Spleen (tissue), 11 donors: ENCODE results near the gene MGMT. TPM values are rescaled to one million over a fixed set of nuclear protein-coding genes. Genes with fewer than 3 reads are reported as not detected.

Source experiments
- DNase-seq: peaks from one replicate; pipeline ENCODE4 v3.0.0-alpha.2; 2020
- H3K27ac ChIP-seq, 8 donors: fragments of 200-600 bp; sonication (generic) in 7 of 8; 1 replicate in 4 of 8; 2 replicates in 4 of 8; pipeline versions ENCODE4 v1.5.0 to v1.8.0; 2016 to 2021; ENCODE audit warnings: inconsistent platforms in 4 of 8, mild to moderate bottlenecking in 4 of 8, moderate library complexity in 1 of 8
- H3K27me3 ChIP-seq, 7 donors: fragments of 200-600 bp; sonication (generic) in 6 of 7; replicated peaks in 1 of 7; 1 replicate in 4 of 7; 2 replicates in 3 of 7; pipeline versions ENCODE4 v1.5.0 to v1.8.0; 2016 to 2021; ENCODE audit warnings: inconsistent platforms in 3 of 7, mild to moderate bottlenecking in 1 of 7
- H3K36me3 ChIP-seq, 6 donors: fragments of 200-600 bp; sonication (generic) in 5 of 6; 1 replicate in 4 of 6; 2 replicates in 2 of 6; pipeline versions ENCODE4 v1.5.0 to v1.8.0; 2016 to 2021; ENCODE audit warnings: inconsistent platforms in 2 of 6
- H3K4me1 ChIP-seq, 6 donors: fragments of 200-600 bp; sonication (generic) in 5 of 6; 1 replicate in 3 of 6; 2 replicates in 3 of 6; pipeline versions ENCODE4 v1.5.0 to v1.8.0; 2016 to 2021; ENCODE audit warnings: inconsistent platforms in 3 of 6
- H3K4me3 ChIP-seq, 8 donors: fragments of 200-600 bp; sonication (generic) in 7 of 8; 1 replicate in 4 of 8; 2 replicates in 4 of 8; pipeline versions ENCODE4 v1.5.0 to v1.8.0; 2016 to 2021; ENCODE audit warnings: inconsistent platforms in 4 of 8, mild to moderate bottlenecking in 4 of 8, moderate library complexity in 2 of 8
- H3K9me3 ChIP-seq, 8 donors: fragments of 200-600 bp; sonication (generic) in 7 of 8; 1 replicate in 4 of 8; 2 replicates in 4 of 8; pipeline versions ENCODE4 v1.5.0 to v1.8.0; 2016 to 2021; ENCODE audit warnings: inconsistent platforms in 4 of 8
- POLR2A ChIP-seq, 3 donors: fragments of 450-650 bp; IDR thresholded peaks; one replicate each; pipeline ENCODE4 v1.5.1; 2017; ENCODE audit warnings: antibody characterized with exemption in 3 of 3, mild to moderate bottlenecking in 1 of 3
- POLR2AphosphoS5 ChIP-seq, 3 donors: sonication (generic); formaldehyde crosslinking; IDR thresholded peaks; one replicate each; pipeline ENCODE4 v1.5.1; 2017; ENCODE audit warnings: antibody characterized with exemption in 3 of 3
- WGBS, 5 donors: extraction: QIAGEN DNeasy Blood & Tissue Kit in 3 of 5; methylation state at CpG; one replicate each; pipeline versions ENCODE4 v1.1.5 to v1.1.7; 2013 to 2018; 5-methylcytosine and 5-hydroxymethylcytosine counted together
- intact Hi-C: fragments of 100-400 bp; cut with DNase I; formaldehyde crosslinking; loops from one replicate; pipeline ENCODE4 v1.15.0; 2023; ENCODE audit warnings: low total_unique reads
- polyA plus RNA-seq, 3 donors: library from polyadenylated mRNA; stranded (reverse); fragments of 200-250 nt; gene quantifications; one replicate each; pipeline ENCODE4 v1.2.1, GENCODE V29; 2013
- total RNA-seq, 7 donors: library from RNA; depleted of rRNA in 3 of 7; stranded (reverse); fragments of >200 nt in 3 of 7; fragmentation: NEBNext Ultra II Directional in 4 of 7; extraction: Animal tissue kit (Norgen Biotek cat#: 25700) in 4 of 7; gene quantifications; one replicate each; pipeline versions ENCODE4 v1.1.0 to v1.2.1, GENCODE V29; 2016 to 2021
- TF ChIP-seq, protein P1 (sequence below), 11 experiments: fragments of 200-600 bp in 7 of 11; fragments of 450-650 bp in 4 of 11; sonication (generic) in 4 of 11; IDR thresholded peaks in 8 of 11; conservative IDR thresholded peaks in 3 of 11; 1 replicate in 7 of 11; 2 replicates in 4 of 11; pipeline versions ENCODE4 v1.4.0 to v1.8.0; 2016 to 2021; ENCODE audit warnings: antibody characterized with exemption in 11 of 11, inconsistent platforms in 4 of 11, mild to moderate bottlenecking in 1 of 11
- donor health status: healthy with polysubstance abuse.
- donor health status: DM: no; HTN: no; CAD: no; lungs with moderate emphysema.
- donor health status: DM: no; HTN: no; CAD: no.
- donor health status: Bipolar disorder and iron deficiency.
- donor health status: healthy.
- donor health status: DM: no; HTN: no; CAD: no.
- donor health status: DM: yes; HTN: yes; CAD: no.

The MGMT gene
- total and polyA plus RNA-seq, 10 donors, result 14.3 to 33.4 (median 21.7) TPM

DNA sequence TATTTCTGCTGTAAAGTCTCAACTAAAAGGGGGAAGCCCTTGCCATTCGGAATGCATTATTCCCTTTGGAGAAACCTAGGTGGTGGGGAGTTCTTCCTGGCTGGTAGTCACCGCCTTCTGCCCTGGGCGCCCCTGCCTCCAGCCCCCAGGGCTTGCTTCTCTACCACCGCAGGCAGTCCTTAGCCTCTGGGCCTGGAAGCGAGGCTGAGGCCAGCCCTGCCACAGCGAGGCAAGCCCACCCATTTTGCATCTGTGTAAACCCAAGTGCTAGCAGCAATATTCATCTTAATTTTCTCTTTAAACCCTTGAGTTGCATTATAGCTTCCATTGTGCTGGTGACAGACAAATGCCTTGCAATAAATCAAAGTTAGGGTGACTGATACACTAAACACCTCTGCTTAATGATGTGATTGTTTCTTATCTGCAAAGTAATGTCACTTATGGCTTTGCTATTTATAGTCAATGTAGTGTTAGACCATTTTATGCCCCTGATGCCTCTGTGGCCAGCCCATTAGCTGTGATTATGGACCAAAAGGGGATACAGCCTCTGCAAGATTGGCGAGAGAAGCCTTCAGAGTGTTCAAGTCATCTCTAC lies 26.2 kb upstream of the MGMT start:
- intact Hi-C loops, result no loop called here
- WGBS, 5 donors, result 89 to 94% (median 91%) methylated on average over 7 of the region's 7 CpGs
- DNase-seq, result no peak
- peaks cover 0 to 6% (median 0%) of the 10 kb centered on the region in 7 donors for H3K27me3 ChIP-seq
- no peaks in the 10 kb centered on the region for H3K4me1 ChIP-seq
- H3K36me3 ChIP-seq, result no peaks in the 10 kb centered on the region
- no peaks in the 10 kb centered on the region for H3K9me3 ChIP-seq
- no peak overlapping the region for H3K4me3 ChIP-seq
- TF ChIP-seq, protein P1, sequence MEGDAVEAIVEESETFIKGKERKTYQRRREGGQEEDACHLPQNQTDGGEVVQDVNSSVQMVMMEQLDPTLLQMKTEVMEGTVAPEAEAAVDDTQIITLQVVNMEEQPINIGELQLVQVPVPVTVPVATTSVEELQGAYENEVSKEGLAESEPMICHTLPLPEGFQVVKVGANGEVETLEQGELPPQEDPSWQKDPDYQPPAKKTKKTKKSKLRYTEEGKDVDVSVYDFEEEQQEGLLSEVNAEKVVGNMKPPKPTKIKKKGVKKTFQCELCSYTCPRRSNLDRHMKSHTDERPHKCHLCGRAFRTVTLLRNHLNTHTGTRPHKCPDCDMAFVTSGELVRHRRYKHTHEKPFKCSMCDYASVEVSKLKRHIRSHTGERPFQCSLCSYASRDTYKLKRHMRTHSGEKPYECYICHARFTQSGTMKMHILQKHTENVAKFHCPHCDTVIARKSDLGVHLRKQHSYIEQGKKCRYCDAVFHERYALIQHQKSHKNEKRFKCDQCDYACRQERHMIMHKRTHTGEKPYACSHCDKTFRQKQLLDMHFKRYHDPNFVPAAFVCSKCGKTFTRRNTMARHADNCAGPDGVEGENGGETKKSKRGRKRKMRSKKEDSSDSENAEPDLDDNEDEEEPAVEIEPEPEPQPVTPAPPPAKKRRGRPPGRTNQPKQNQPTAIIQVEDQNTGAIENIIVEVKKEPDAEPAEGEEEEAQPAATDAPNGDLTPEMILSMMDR (IDR thresholded peaks at IDR 0.05 in 8 of 11, conservative IDR thresholded peaks at IDR 0.05 in 3 of 11), result no peak
- TF ChIP-seq POLR2A (IDR thresholded peaks at IDR 0.05), result no peak
- H3K27ac ChIP-seq, result no peak overlapping the region

DNA sequence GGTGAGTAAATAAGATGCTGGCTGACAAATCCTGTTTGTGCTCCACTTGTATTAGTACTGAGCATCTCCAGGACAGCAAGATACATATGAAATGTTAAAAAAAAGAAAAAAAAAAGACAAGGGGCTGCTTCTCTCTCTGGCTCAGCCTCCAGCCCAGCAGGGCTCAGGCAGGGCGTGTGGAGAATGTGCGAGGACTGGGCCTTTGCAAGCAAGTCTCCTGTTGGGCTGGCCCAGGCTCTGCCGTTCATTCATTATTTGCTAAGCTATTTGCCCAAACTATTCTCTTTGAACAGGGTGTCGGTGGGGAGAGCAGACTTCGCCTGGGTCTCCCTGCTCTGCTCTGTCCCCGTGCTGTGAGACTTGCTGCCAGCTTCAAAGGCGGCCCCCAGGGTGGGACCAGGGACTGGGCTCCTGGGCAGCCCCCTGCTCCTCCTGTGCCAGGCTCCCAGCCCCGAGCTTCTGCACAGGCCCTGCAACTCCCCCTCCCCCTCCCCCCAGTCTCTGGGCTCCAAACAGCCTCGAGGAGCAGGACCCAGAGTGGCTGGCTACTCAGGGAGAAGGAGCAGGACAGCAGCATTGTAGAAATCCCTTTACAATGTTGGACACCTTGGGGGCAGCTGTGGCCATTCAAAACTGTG lies 25.6 kb upstream of the MGMT start:
- TF ChIP-seq, protein P1 (IDR thresholded peaks at IDR 0.05 in 8 of 11, conservative IDR thresholded peaks at IDR 0.05 in 3 of 11), result no peak
- no peak for TF ChIP-seq POLR2A (IDR thresholded peaks at IDR 0.05)
- 77 to 92% (median 85%) methylated on average over 7 to 9 of the region's 9 CpGs for WGBS, 5 donors

DNA sequence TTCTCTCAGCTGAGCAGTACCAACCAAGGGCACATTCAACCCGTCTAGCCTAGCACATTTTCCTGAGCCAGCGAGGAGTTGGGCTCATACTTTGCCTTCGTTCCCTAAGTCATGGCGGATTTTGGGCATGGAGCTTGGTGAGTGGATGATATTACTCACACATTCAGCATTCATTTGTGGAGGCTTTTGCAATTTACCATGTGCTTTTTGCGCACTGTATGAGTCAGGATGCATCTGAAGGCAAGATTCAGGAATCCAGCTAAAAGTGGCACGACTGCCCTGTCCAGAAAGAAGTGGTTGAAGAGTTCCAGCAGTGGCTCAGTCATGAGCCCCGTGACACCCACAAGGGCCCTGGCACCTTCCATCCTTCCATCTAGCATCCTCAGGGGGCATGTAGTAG lies 24.2 kb upstream of the MGMT start:
- WGBS, 5 donors, result 75 to 94% (median 90%) methylated on average over 7 of the region's 7 CpGs
- H3K27ac ChIP-seq, result no peak overlapping the region
- no peaks in the 10 kb centered on the region for H3K4me1 ChIP-seq
- no peak overlapping the region for H3K4me3 ChIP-seq
- TF ChIP-seq POLR2A (IDR thresholded peaks at IDR 0.05), result no peak
- TF ChIP-seq POLR2AphosphoS5 (IDR thresholded peaks at IDR 0.05), result no peak
- no peak for DNase-seq
- intact Hi-C loops, result no loop called here
- no peaks in the 10 kb centered on the region for H3K36me3 ChIP-seq
- H3K9me3 ChIP-seq, result no peaks in the 10 kb centered on the region
- peaks cover 0 to 6% (median 0%) of the 10 kb centered on the region in 7 donors for H3K27me3 ChIP-seq

More for the DNA sequence above, 25.6 kb upstream of the MGMT start:
- intact Hi-C loops, result no loop called here
- Histone ChIP-seq H3K27me3 (peaks cover 0 to 6% (median 0%) of the 10 kb centered on the region in 7 donors), H3K36me3 (no peaks in the 10 kb centered on the region), H3K9me3 (no peaks in the 10 kb centered on the region), H3K27ac (no peak overlapping the region), H3K4me3 (no peak overlapping the region), H3K4me1 (no peaks in the 10 kb centered on the region)
- no peak for DNase-seq

DNA sequence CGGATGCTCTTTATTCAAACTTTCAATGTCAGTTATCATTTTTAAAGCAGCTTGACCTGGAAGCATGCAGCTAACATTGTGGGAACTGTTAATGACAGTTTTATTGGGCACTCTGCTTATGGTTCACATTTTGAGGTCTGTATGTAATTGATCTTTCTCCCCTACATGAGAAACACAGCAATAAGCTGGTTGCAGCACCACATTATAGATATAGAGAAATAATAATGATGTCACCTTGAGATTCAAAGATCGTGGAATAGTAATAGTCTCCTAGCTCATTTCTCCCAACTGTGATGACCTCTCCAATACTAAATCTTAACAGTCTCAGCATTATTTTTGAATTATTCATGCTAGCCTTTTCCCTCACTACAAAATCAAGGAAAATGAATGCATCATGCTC lies 22.7 kb upstream of the MGMT start:
- H3K27me3 ChIP-seq, result peaks cover 0 to 6% (median 0%) of the 10 kb centered on the region in 7 donors
- no peaks in the 10 kb centered on the region for H3K36me3 ChIP-seq
- DNase-seq, result no peak
- intact Hi-C loops, result no loop called here
- H3K9me3 ChIP-seq, result no peaks in the 10 kb centered on the region
- no peaks in the 10 kb centered on the region for H3K4me1 ChIP-seq
- H3K27ac ChIP-seq, result no peak overlapping the region
- 86 to 91% (median 89%) methylated on average over 2 of the region's 2 CpGs for WGBS, 5 donors
- H3K4me3 ChIP-seq, result no peak overlapping the region
- TF ChIP-seq, protein P1 (IDR thresholded peaks at IDR 0.05 in 8 of 11, conservative IDR thresholded peaks at IDR 0.05 in 3 of 11), result no peak
- TF ChIP-seq POLR2A (IDR thresholded peaks at IDR 0.05), result no peak
- TF ChIP-seq POLR2AphosphoS5 (IDR thresholded peaks at IDR 0.05), result no peak
